GM10266 (cell line): Measurements from ENCODE around the gene ATP2B2.

Experiments
- DNase-seq: peaks from one replicate; pipeline ENCODE4 v3.0.0; 2012; ENCODE audit errors: extremely low spot score
- CTCF ChIP-seq: IDR thresholded peaks from 2 replicates; pipeline ENCODE4 v1.5.1; 2012; ENCODE audit warnings: mild to moderate bottlenecking, low read depth; ENCODE audit not compliant: control insufficient read depth, insufficient read depth; ENCODE audit errors: missing control alignments

ATP2B2 gene

GRCh38 chr3:10404377-10404776 is 101.0 kb downstream of the ATP2B2 start:
- TF ChIP-seq CTCF = no peak
- no peak for DNase-seq

DNA sequence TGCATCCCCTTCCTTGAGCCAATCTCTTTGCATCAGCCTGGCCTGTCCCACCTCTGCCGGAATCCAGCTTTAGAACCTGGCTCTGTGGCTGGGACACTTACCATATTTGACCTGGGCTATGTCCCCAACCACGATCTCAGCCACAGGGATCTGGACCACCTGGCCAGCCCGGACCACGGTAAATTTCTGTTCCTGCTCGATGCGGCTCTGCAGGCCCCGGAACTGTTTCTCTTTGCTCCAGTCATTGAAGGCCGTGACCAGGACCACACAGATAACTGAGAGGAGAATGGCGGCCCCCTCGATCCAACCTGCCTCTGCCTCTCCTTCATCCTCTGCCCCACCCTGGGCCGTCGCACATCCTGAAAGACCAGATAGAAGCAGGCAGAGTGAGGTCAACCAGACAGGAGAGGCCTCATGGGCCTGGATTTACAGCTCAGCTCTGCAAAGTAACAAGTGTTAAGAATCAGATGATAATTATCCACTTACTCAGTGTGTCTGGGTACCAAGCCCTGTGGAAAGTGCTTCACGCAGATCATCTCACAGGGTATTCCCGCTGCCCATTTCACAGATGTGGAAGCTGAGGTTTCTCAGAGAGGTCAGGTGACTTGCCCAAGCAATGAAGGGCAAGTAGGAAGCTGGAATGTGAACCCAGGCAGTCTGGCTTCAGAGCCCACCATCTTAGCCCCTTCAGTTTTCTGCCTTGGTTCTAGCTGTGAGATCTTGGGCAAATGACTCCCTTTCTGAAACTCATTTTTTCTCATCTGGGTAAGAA is 103.2 kb downstream of the ATP2B2 start:
- TF ChIP-seq CTCF = no peak
- no peak for DNase-seq

DNA sequence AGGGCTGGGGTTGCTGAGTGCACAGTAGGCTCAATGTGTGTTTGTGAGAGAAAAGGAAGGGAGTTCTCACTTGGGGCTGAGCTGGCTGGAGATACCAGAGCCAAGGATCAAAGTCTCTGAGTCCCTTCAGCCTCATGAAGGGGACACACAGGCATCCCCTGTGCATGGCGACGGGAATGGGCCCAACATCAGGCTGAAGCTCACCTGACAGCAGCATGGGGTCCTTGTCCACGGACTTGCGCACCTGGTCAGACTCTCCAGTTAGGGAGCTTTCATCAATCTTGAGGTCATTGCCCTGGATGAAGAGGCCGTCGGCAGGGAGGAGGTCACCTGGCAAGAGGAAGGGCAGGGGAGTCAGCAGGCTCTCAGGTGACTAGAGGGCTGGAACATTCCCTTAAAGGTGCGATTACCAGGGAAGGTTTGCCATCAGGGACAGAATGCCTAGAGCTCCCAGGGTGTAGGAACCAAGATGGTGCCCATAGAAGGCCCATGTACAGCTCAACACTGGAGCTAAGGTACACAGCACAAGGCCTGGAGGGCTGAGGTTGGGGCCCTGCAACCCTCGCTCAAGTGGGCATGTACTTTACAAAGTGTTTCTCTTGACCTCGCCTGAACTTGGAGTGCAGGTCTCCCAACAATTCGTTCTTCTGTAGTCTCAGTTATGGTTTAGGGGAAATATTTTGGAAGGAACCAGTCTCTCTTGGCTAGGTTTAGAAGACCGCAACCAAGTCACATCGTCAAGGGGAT is 104.5 kb downstream of the ATP2B2 start:
- DNase-seq = no peak
- no peak for TF ChIP-seq CTCF

DNA sequence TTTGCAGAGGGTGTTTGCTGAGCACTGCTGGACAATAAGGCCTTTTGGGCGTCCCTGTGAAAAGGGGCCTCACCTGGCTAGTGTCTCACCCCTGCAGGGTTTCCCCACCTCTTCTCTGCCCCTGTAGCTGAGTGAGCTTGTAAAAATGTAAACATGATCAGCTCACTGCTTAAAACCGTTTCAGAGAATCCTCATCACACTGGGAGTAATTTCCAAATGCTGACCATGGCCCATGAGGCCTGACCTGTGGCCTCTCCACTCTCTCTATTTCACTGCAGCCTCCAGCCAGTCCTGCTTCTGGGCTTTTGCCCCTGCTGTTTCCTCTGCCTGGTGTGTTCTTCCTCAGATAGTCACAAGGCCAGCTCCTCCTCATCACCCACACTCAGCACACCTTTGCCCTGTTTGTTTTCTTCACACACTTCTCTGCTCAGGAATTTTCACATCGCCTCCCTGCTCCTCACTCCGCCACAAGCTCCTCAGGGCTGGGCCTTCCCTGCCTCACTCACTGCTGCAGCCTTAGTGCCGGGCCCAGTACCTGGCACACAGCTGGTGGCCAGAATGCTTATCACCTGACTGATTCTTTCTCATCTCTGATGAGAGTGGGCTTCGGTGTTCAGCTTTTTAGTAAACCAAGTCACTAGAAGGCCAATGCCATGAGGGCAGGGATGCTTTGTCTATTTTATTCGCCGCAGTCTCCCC is 105.2 kb downstream of the ATP2B2 start:
- DNase-seq = no peak
- TF ChIP-seq CTCF = no peak

DNA sequence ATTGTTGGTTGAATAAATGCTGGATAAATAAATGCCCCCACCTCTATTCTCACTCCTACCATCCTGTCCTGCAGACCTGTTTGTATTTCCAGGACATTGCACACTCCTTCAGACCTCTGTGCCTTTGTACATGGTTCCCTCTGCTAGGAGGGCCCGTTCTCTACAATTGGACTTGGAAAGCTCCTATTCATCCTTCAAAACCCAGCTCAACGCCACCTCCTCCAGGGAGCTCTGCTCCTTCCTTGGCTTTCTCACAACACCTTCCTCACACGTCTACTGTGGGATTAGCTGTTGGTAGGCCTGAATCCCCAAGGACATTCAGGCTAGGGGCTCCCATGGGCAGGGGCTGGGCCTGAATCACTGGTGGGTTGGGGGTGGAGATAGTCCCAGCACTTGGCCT is 105.8 kb downstream of the ATP2B2 start:
- no peak for TF ChIP-seq CTCF
- no peak for DNase-seq

DNA sequence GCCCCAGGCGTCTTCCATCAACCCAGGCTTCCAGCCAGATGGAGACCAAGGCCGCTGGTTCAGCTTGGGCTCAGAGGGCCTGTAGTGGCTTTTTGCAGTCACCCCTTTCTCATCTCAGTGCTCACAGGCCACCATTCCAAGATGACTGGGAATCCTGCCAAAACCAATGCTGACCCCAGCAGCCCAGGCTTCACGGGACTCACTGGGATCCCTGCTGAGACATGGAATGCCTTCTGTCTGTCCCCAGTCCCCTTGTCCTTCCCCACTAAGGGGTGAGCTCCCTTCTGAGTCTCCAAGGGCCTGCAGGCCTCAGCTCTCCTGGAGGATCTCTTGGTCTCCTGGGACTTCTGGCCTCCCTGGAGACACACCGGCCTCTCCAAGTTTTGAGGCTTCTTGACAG is 107.0 kb downstream of the ATP2B2 start:
- no peak for TF ChIP-seq CTCF

GRCh38 chr3:10397879-10398278 is 107.5 kb downstream of the ATP2B2 start:
- no peak for DNase-seq
- TF ChIP-seq CTCF = no peak

More for the DNA sequence above, 107.0 kb downstream of the ATP2B2 start:
- DNase-seq = no peak
